Measurements from ENCODE around the gene PFN1. TPM values are rescaled to one million over a fixed set of nuclear protein-coding genes. Genes with fewer than 3 reads are reported as not detected.
A peak's percentile ranks its signal among the peaks of the same experiment; 100 is the strongest.

PFN1 gene
- total and polyA plus RNA-seq, 2 donors (not counting 3 experiments of a cell fraction or from before 2014, with no cell fraction given) = 1,191 to 1,577 TPM

GRCh38 chr17:4950746-4951204, 2.4 kb upstream of the PFN1 start, which contains the start of gene ENO3:
Gene ENO3 (plus strand): TSS chr17:4951119. CDS start chr17:4951830, 711 bp downstream.
- TF ChIP-seq MYC (IDR thresholded peaks at IDR 0.05; ENCODE audit: low read depth, low read length) (no peak), JUN (IDR thresholded peaks at IDR 0.05; ENCODE audit: borderline replicate concordance, insufficient read depth, insufficient read length, low read depth) (no peak), MAX (IDR thresholded peaks at IDR 0.05; ENCODE audit: insufficient read depth, insufficient read length) (no peak), EZH2 (IDR thresholded peaks at IDR 0.05; ENCODE audit: borderline replicate concordance, low read depth, low read length, severe bottlenecking) (no peak), CTCF (IDR thresholded peaks at IDR 0.05; ENCODE audit: extremely low read depth in 1 of 2, insufficient read depth in 1 of 2, low read depth in 1 of 2, low read length in 2 of 2) (no peak), POLR2A (IDR thresholded peaks at IDR 0.05; ENCODE audit: low read depth, low read length) (no peak), GATA2 (IDR thresholded peaks at IDR 0.05; ENCODE audit: insufficient read depth, insufficient read length, low read depth, low read length) (no peak), FOS (IDR thresholded peaks at IDR 0.05; ENCODE audit: borderline replicate concordance, insufficient read depth, low read length) (no peak), POLR2AphosphoS5 (IDR thresholded peaks at IDR 0.05; ENCODE audit: insufficient read depth, low read depth, low read length) (no peak)
- intact Hi-C loops (cut with micrococcal nuclease) = no loop called here
- Histone ChIP-seq H3K4me3 (replicated peaks in 1 of 3; ENCODE audit: insufficient read depth in 1 of 3, low read depth in 1 of 3, low read length in 3 of 3) (peak within 1 kb of the TSS in 2 of 3 experiments; percentile 43 to 99), H3K9me1 (replicated peaks; ENCODE audit: control insufficient read depth, extremely low read depth, insufficient read depth, low read length) (no peaks in the 10 kb centered on the region), H2AFZ (ENCODE audit: low read depth, low read length) (peak within 1 kb of the TSS; percentile 39), H3K36me3 (ENCODE audit: control insufficient read depth in 2 of 2, extremely low read depth in 1 of 2, insufficient read depth in 2 of 2, low read length in 2 of 2) (peaks cover 5 to 7% of the 10 kb centered on the region in 2 experiments), H3K4me2 (ENCODE audit: insufficient read depth, low read length) (peak within 1 kb of the TSS; percentile 66), H3K4me1 (ENCODE audit: control insufficient read depth, extremely low read depth, insufficient read depth, low read length) (peaks cover 33% of the 10 kb centered on the region), H3K9me3 (replicated peaks; ENCODE audit: control insufficient read depth, insufficient read depth, low read length) (no peaks in the 10 kb centered on the region), H4K20me1 (replicated peaks; ENCODE audit: control insufficient read depth, extremely low read depth, insufficient read depth, low read length) (no peaks in the 10 kb centered on the region), H3K27me3 (ENCODE audit: control insufficient read depth in 2 of 2, insufficient read depth in 2 of 2, low read length in 2 of 2) (no peaks in the 10 kb centered on the region), H3K79me2 (ENCODE audit: control insufficient read depth, insufficient read depth, low read length) (peaks cover 26% of the 10 kb centered on the region), H3K27ac (ENCODE audit: insufficient read depth, low read depth, low read length) (peak within 1 kb of the TSS; percentile 84), H3K9ac (replicated peaks; ENCODE audit: extremely low read depth, insufficient read depth, low read length) (peak within 1 kb of the TSS; percentile 64)
- FAIRE-seq = no peak
- ChIA-PET CTCF (interaction anchor here (1.2 to 1.7 kb wide), 2 partner anchors 16 to 42 kb away, joined by 7 to 9 read pairs; partner anchors contain the start of gene SPAG7), POLR2A (interaction anchor here (1.6 to 3.1 kb wide), 2 partner anchors 10 to 16 kb away, joined by 4 to 15 read pairs; partner anchors contain the start of genes RNF167 and SPAG7)
- dilution Hi-C loops (cut with MboI; ENCODE audit: extremely low pct_ligation_motif_present, low sequenced_read_pairs) = no loop called here
- BruUV-seq (replicated peaks) = no TSS peak
- no peak for DNase-seq (ENCODE audit: low read depth, low spot score)

Measured in endothelial cell of umbilical vein (primary cell).